OCI-LY1 (cell line): ENCODE results near the gene CASP8.

Source experiments
- H2AFZ ChIP-seq: fragments of 200-600 bp; sonication (generic), shearing (Covaris generic); 2 replicates; pipeline ENCODE4 v1.6.0; 2014; ENCODE audit warnings: antibody characterized with exemption, mild to moderate bottlenecking, low read length
- H3F3A ChIP-seq: fragments of 200-600 bp; sonication (generic), shearing (Covaris generic); 2 replicates; pipeline ENCODE4 v1.6.0; 2014; ENCODE audit warnings: mild to moderate bottlenecking, antibody characterized with exemption, low read length, moderate library complexity; ENCODE audit not compliant: insufficient read depth
- H3K27ac ChIP-seq: fragments of 200-600 bp; sonication (generic); 2 replicates; pipeline ENCODE4 v1.5.1; 2014; ENCODE audit warnings: low read length, mixed run types, mild to moderate bottlenecking, low read depth; ENCODE audit not compliant: poor library complexity, severe bottlenecking
- H3K27me3 ChIP-seq: fragments of 200-600 bp; sonication (generic); 2 replicates; pipeline ENCODE4 v1.6.0; 2014; ENCODE audit warnings: antibody characterized with exemption, mild to moderate bottlenecking, low read length, moderate library complexity; ENCODE audit not compliant: insufficient read depth
- H3K36me3 ChIP-seq: fragments of 200-600 bp; sonication (generic); 2 replicates; pipeline ENCODE4 v1.6.1; 2014; ENCODE audit warnings: mild to moderate bottlenecking, antibody characterized with exemption, low read length, moderate library complexity, mixed read lengths; ENCODE audit not compliant: insufficient read depth
- H3K4me1 ChIP-seq: fragments of 200-600 bp; sonication (generic); 2 replicates; pipeline ENCODE4 v1.5.1; 2014; ENCODE audit warnings: mild to moderate bottlenecking, low read length, moderate library complexity; ENCODE audit not compliant: insufficient read depth, severe bottlenecking
- H3K4me2 ChIP-seq: fragments of 200-600 bp; sonication (generic), shearing (Covaris generic); 2 replicates; pipeline ENCODE4 v1.6.1; 2014; ENCODE audit warnings: low read length
- H3K4me3 ChIP-seq: fragments of 200-600 bp; sonication (generic); 2 replicates; pipeline ENCODE4 v1.5.1; 2014; ENCODE audit warnings: low read length, low read depth, mild to moderate bottlenecking, mixed read lengths; ENCODE audit not compliant: poor library complexity, severe bottlenecking
- H3K79me2 ChIP-seq: fragments of 200-600 bp; shearing (Covaris generic); 2 replicates; pipeline ENCODE4 v1.6.1; 2016; ENCODE audit warnings: mixed run types, low read length, mixed read lengths; ENCODE audit not compliant: insufficient read depth
- H3K9ac ChIP-seq: fragments of 200-600 bp; sonication (generic), shearing (Covaris generic); 2 replicates; pipeline ENCODE4 v1.6.1; 2014; ENCODE audit warnings: mild to moderate bottlenecking, low read length, mixed read lengths
- H3K9me2 ChIP-seq: fragments of 200-600 bp; sonication (generic), shearing (Covaris generic); 2 replicates; pipeline ENCODE4 v1.6.1; 2014; ENCODE audit warnings: low read depth, mild to moderate bottlenecking, low read length, mixed read lengths
- H3K9me3 ChIP-seq: fragments of 200-600 bp; shearing (Covaris generic); 2 replicates; pipeline ENCODE4 v1.6.1; 2014; ENCODE audit warnings: low read length, mixed read lengths
- H4K20me1 ChIP-seq: fragments of 200-600 bp; sonication (generic), shearing (Covaris generic); 2 replicates; pipeline ENCODE4 v1.6.0; 2016; ENCODE audit warnings: mild to moderate bottlenecking, low read length; ENCODE audit not compliant: insufficient read depth
- EZH2 ChIP-seq: fragments of 200-600 bp; sonication (generic), shearing (Covaris generic); IDR thresholded peaks from 2 replicates; pipeline ENCODE4 v1.8.0; 2017; ENCODE audit warnings: borderline replicate concordance, mixed run types, mild to moderate bottlenecking, antibody characterized with exemption, low read length, moderate library complexity, mixed read lengths
- TF ChIP-seq, protein P1 (sequence below): fragments of 200-600 bp; sonication (generic), shearing (Covaris generic); IDR thresholded peaks from 2 replicates; pipeline ENCODE4 v1.5.1; 2017; ENCODE audit warnings: mild to moderate bottlenecking, antibody characterized with exemption, low read length, moderate library complexity, mixed read lengths

CASP8 gene

DNA sequence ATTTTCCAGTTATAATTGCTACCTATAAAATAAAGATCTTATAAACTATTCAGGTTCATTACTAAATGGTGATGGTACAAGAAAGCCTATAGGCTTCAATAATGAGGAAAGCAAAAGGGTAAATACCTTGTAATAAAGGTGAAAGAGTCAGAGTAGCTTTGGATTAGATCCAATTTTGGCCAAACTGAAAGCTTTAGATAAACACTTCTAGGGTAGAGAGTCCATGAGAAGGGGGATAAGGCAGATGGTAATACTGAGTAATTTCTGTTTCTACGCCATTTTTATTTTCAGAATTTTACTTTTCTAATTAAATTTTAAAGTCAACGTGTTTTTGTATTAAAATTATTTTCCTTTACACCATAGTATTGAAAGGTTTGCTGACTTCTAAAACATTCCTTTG is 9.4 kb downstream of the CASP8 start:
- no peak overlapping the region for H3K4me2 ChIP-seq

DNA sequence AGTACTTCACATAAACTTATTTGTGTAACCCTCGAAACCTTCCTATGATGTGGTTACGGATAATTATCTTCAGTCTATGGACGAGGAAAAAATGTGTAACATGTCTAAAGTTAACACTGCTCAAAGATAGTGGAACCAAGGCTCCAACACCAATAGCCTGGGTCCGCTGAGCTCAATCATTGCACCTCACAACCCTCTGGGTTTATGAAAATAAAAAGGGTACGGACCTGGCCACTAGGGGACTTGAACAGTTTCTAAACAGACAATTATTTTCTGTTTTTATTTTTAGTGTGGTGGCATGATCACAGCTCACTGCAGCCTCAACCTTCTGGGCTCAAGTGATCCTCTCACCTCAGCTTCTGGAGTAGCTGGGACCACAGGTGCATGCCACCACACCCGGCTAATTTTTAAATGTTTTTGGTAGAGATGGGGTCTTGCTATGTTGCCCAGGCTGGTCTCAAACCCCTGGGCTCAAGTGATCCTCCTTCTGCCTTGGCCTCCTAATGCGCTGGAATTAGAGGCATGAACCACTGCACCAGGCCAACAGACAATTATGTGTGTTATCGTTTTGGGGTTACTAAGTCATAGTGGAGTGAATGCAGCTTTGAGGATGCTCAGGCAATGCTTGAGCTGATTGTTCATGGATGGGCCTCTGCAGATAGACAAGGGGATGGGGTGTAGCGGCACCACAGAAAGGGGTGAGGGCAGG is 10.1 kb downstream of the CASP8 start:
- peaks cover 10% of the 10 kb centered on the region; the same call in 1 of the 2 replicates for H3K79me2 ChIP-seq
- no peaks in the 10 kb centered on the region for H3K9me2 ChIP-seq
- no peak overlapping the region for H2AFZ ChIP-seq
- no peak overlapping the region for H3K4me3 ChIP-seq
- no peaks in the 10 kb centered on the region for H3F3A ChIP-seq
- TF ChIP-seq EZH2 = no peak
- TF ChIP-seq, protein P1, sequence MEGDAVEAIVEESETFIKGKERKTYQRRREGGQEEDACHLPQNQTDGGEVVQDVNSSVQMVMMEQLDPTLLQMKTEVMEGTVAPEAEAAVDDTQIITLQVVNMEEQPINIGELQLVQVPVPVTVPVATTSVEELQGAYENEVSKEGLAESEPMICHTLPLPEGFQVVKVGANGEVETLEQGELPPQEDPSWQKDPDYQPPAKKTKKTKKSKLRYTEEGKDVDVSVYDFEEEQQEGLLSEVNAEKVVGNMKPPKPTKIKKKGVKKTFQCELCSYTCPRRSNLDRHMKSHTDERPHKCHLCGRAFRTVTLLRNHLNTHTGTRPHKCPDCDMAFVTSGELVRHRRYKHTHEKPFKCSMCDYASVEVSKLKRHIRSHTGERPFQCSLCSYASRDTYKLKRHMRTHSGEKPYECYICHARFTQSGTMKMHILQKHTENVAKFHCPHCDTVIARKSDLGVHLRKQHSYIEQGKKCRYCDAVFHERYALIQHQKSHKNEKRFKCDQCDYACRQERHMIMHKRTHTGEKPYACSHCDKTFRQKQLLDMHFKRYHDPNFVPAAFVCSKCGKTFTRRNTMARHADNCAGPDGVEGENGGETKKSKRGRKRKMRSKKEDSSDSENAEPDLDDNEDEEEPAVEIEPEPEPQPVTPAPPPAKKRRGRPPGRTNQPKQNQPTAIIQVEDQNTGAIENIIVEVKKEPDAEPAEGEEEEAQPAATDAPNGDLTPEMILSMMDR = no peak
- H3K27ac ChIP-seq = no peak overlapping the region
- no peak overlapping the region for H3K4me2 ChIP-seq
- no peaks in the 10 kb centered on the region for H4K20me1 ChIP-seq
- H3K27me3 ChIP-seq = no peaks in the 10 kb centered on the region
- H3K4me1 ChIP-seq = no peaks in the 10 kb centered on the region
- no peak overlapping the region for H3K9ac ChIP-seq
- peaks cover 91% of the 10 kb centered on the region for H3K36me3 ChIP-seq
- no peaks in the 10 kb centered on the region for H3K9me3 ChIP-seq

More for the DNA sequence above, 9.4 kb downstream of the CASP8 start:
- Histone ChIP-seq H3K9me2 (no peaks in the 10 kb centered on the region), H3K27me3 (no peaks in the 10 kb centered on the region), H3K4me1 (no peaks in the 10 kb centered on the region), H3K4me3 (no peak overlapping the region), H2AFZ (no peak overlapping the region), H4K20me1 (no peaks in the 10 kb centered on the region), H3K9ac (no peak overlapping the region), H3K27ac (no peak overlapping the region), H3K36me3 (peaks cover 84% of the 10 kb centered on the region), H3K79me2 (peaks cover 17% of the 10 kb centered on the region; the same call in 1 of the 2 replicates), H3K9me3 (no peaks in the 10 kb centered on the region), H3F3A (no peaks in the 10 kb centered on the region)
- TF ChIP-seq, protein P1 = no peak
- TF ChIP-seq EZH2 = no peak

DNA sequence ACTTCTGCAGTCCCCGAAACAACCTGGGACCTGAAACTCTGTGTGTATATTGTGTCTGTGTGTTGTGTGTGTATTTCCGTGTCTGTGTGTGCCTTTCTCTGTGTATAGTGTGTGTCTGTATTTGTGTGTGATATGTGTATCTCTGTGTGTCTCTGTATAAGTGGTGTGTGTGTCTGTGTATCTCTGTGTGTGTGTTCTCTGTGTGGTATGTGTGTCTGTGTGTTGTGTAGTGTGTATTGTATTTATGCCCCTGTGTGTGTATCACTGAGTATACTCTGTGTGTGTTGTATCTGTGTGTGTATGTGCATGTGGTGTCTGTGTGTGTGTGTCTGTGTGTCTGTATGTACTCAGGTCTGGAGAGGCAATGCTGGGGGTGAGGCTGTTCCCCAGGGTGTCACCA is 11.6 kb downstream of the CASP8 start:
- Histone ChIP-seq H3F3A (no peaks in the 10 kb centered on the region), H3K9ac (no peak overlapping the region), H3K27me3 (no peaks in the 10 kb centered on the region), H2AFZ (no peak overlapping the region), H3K79me2 (peaks cover 6% of the 10 kb centered on the region; the same call in 1 of the 2 replicates), H4K20me1 (no peaks in the 10 kb centered on the region), H3K27ac (no peak overlapping the region), H3K9me2 (no peaks in the 10 kb centered on the region), H3K9me3 (no peaks in the 10 kb centered on the region), H3K4me3 (no peak overlapping the region), H3K36me3 (peaks cover 99% of the 10 kb centered on the region), H3K4me1 (no peaks in the 10 kb centered on the region), H3K4me2 (no peak overlapping the region)
- TF ChIP-seq EZH2 = no peak
- TF ChIP-seq, protein P1 = no peak
